Caco-2 (cell line): ENCODE measurements around the gene LDLRAD3. TPM values are rescaled to one million over a fixed set of nuclear protein-coding genes. Genes with fewer than 3 reads are reported as not detected.

Experiments used
- BruUV-seq: library from RNA; stranded (reverse); fragments of 400-500 nt; replicated peaks from 2 replicates; lab custom pipeline; 2021; lab: Mats Ljungman, UMichigan
- CTCF ChIA-PET: fragments of 300-600 bp; sonication (Branson Sonifier 250); formaldehyde crosslinking; loops from one replicate; lab custom pipeline; 2022; ENCODE audit warnings: antibody characterized with exemption; lab: Charles Lee
- POLR2A ChIA-PET: fragments of 300-600 bp; sonication (Branson Sonifier 250); formaldehyde crosslinking; loops from one replicate; lab custom pipeline; 2022; ENCODE audit warnings: antibody characterized with exemption; lab: Charles Lee
- DNase-seq, 2 experiments: peaks; one replicate each; pipeline versions ENCODE4 v3.0.0 to v3.0.0-alpha.2; 2020 to 2022
- H3K27me3 ChIP-seq: replicated peaks from 2 replicates; pipeline ENCODE4 v1.6.0; 2011; ENCODE audit warnings: low read length; ENCODE audit not compliant: control insufficient read depth, insufficient read depth
- H3K36me3 ChIP-seq: 2 replicates; pipeline ENCODE4 v1.5.1; 2011; ENCODE audit warnings: low read length; ENCODE audit not compliant: control insufficient read depth, insufficient read depth
- H3K4me1 ChIP-seq: fragments of 250-450 bp; sonication (Bioruptor Pico); 2 replicates; pipeline ENCODE4 v1.5.1; 2020; ENCODE audit warnings: mild to moderate bottlenecking
- H3K4me3 ChIP-seq: 2 replicates; pipeline ENCODE4 v1.5.1; 2011; ENCODE audit warnings: low read depth, mild to moderate bottlenecking, control low read depth, low read length
- H3K9me3 ChIP-seq: fragments of 250-450 bp; sonication (Bioruptor Pico); 2 replicates; pipeline ENCODE4 v1.5.1; 2020; ENCODE audit warnings: mild to moderate bottlenecking, moderate library complexity
- H3K27ac Mint-ChIP-seq: one replicate; pipeline ENCODE4 v1.8.0; 2022; ENCODE audit warnings: mixed read lengths; ENCODE audit not compliant: unreplicated experiment
- H3K27me3 Mint-ChIP-seq: one replicate; pipeline ENCODE4 v1.8.0; 2022; ENCODE audit warnings: mixed read lengths; ENCODE audit not compliant: insufficient read depth, unreplicated experiment
- H3K36me3 Mint-ChIP-seq: one replicate; pipeline ENCODE4 v1.8.0; 2022; ENCODE audit warnings: mild to moderate bottlenecking, mixed read lengths; ENCODE audit not compliant: insufficient read depth, unreplicated experiment
- H3K4me1 Mint-ChIP-seq: one replicate; pipeline ENCODE4 v1.8.0; 2022; ENCODE audit warnings: low read depth, mixed read lengths; ENCODE audit not compliant: unreplicated experiment
- H3K4me3 Mint-ChIP-seq: one replicate; pipeline ENCODE4 v1.8.0; 2022; ENCODE audit warnings: mild to moderate bottlenecking, moderate library complexity, mixed read lengths; ENCODE audit not compliant: unreplicated experiment
- H3K9me3 Mint-ChIP-seq: one replicate; pipeline ENCODE4 v1.8.0; 2022; ENCODE audit warnings: mixed read lengths; ENCODE audit not compliant: unreplicated experiment
- intact Hi-C: fragments of 100-400 bp; cut with micrococcal nuclease; formaldehyde crosslinking; loops from one replicate; pipeline ENCODE4 v1.10.0; 2022; ENCODE audit not compliant: unreplicated experiment
- total RNA-seq: library from RNA; stranded (reverse); gene quantifications from 2 replicates; pipeline ENCODE4 v1.2.3, GENCODE V29; 2022
- TF ChIP-seq, protein P1 (sequence below), 2 experiments: fragments of 200-600 bp in 1 of 2; IDR thresholded peaks; 1 replicate in 1 of 2; 2 replicates in 1 of 2; pipeline versions ENCODE4 v1.5.1 to v1.8.0; 2011 to 2022; ENCODE audit warnings: antibody characterized with exemption in 1 of 2, control low read depth in 1 of 2, inconsistent platforms in 1 of 2, low read depth in 1 of 2, low read length in 1 of 2, mild to moderate bottlenecking in 1 of 2, moderate library complexity in 1 of 2; ENCODE audit not compliant: insufficient read depth in 1 of 2, severe bottlenecking in 1 of 2, unreplicated experiment in 1 of 2

The LDLRAD3 gene
- total RNA-seq, 1 experiment from 2014 or later, result 9.9 TPM

DNA sequence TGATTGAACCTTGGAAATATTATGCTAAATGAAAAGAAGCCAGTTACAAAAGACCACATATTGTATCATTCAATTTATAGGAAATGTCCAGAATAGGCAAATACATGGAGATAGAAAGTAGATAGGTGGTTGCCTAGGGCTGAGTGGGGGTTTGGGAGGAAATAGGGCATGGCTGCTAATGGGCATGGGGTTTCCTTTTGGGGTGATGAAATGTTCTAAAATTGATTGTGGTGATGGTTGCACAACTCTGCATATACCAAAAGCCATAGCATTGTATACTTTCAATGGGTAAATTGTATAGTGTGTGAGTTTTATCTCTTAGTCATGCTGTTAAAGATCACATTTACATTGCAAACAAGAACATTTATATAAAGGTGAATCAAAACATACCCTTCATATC, 48.7 kb downstream of the LDLRAD3 start:
- no peaks in the 10 kb centered on the region for H3K27me3 Mint-ChIP-seq
- Histone ChIP-seq H3K36me3 (no peaks in the 10 kb centered on the region), H3K4me1 (no peaks in the 10 kb centered on the region), H3K27me3 (no peaks in the 10 kb centered on the region), H3K4me3 (no peak overlapping the region), H3K9me3 (no peaks in the 10 kb centered on the region)
- BruUV-seq, result no TSS peak
- no peaks in the 10 kb centered on the region for H3K9me3 Mint-ChIP-seq
- intact Hi-C loops, result no loop called here
- H3K36me3 Mint-ChIP-seq, result no peaks in the 10 kb centered on the region
- TF ChIP-seq, protein P1, sequence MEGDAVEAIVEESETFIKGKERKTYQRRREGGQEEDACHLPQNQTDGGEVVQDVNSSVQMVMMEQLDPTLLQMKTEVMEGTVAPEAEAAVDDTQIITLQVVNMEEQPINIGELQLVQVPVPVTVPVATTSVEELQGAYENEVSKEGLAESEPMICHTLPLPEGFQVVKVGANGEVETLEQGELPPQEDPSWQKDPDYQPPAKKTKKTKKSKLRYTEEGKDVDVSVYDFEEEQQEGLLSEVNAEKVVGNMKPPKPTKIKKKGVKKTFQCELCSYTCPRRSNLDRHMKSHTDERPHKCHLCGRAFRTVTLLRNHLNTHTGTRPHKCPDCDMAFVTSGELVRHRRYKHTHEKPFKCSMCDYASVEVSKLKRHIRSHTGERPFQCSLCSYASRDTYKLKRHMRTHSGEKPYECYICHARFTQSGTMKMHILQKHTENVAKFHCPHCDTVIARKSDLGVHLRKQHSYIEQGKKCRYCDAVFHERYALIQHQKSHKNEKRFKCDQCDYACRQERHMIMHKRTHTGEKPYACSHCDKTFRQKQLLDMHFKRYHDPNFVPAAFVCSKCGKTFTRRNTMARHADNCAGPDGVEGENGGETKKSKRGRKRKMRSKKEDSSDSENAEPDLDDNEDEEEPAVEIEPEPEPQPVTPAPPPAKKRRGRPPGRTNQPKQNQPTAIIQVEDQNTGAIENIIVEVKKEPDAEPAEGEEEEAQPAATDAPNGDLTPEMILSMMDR (IDR thresholded peaks at IDR 0.05; ENCODE audit: insufficient read depth in 1 of 2, low read depth in 1 of 2, low read length in 1 of 2, severe bottlenecking in 1 of 2, unreplicated experiment in 1 of 2), result no peak
- H3K27ac Mint-ChIP-seq, result no peak overlapping the region
- no peak overlapping the region for H3K4me3 Mint-ChIP-seq
- ChIA-PET POLR2A (no interaction called here), CTCF (interaction anchor here (1.6 kb wide), 1 partner anchor 171 kb away, joined by 4 read pairs; no protein-coding TSS in a partner anchor)
- peaks cover 5% of the 10 kb centered on the region for H3K4me1 Mint-ChIP-seq
- no peak for DNase-seq

- Mint-ChIP-seq H3K4me3 (no peak overlapping the region), H3K9me3 (no peaks in the 10 kb centered on the region), H3K4me1 (peaks cover 5% of the 10 kb centered on the region), H3K27ac (no peak overlapping the region), H3K27me3 (no peaks in the 10 kb centered on the region), H3K36me3 (no peaks in the 10 kb centered on the region)
- no peak for DNase-seq
- H3K4me3 ChIP-seq, result no peak overlapping the region
- TF ChIP-seq, protein P1 (IDR thresholded peaks at IDR 0.05; ENCODE audit: insufficient read depth in 1 of 2, low read depth in 1 of 2, low read length in 1 of 2, severe bottlenecking in 1 of 2, unreplicated experiment in 1 of 2), result no peak
- no peaks in the 10 kb centered on the region for H3K9me3 ChIP-seq
- H3K4me1 ChIP-seq, result no peaks in the 10 kb centered on the region
- no TSS peak for BruUV-seq
- no peaks in the 10 kb centered on the region for H3K27me3 ChIP-seq
- intact Hi-C loops, result no loop called here
- ChIA-PET POLR2A (no interaction called here), CTCF (no interaction called here)
- H3K36me3 ChIP-seq, result no peaks in the 10 kb centered on the region
Measured at GRCh38 chr11:35994421-35994820, 50.6 kb downstream of the LDLRAD3 start.

DNA sequence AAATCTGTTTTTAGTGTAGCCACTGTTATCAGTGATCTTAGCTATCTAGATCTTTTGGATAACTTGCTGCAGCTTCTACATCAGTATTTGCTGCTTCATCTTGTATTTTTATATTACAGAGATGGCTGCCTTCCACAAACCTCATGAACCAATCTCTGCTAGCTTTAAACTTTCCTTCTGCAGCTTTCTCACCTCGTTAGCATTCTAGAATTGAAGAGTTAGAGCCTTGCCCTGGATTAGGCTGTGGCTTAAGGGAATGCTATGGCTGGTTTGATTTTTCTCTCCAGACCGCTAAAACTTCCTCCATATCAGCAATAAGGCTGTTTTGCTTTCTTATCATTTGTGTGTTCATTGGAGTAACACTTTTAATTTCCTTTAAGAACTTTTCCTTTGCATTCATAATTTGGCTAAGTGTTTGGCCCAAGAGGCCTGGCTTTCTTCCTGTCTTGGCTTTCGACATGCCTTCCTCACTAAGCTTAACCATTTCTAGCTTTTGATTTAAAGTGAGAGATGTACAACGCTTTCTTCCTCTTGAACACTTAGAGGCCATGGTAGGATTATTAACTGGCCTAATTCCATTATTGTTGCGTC, 51.9 kb downstream of the LDLRAD3 start:
- no peaks in the 10 kb centered on the region for H3K36me3 Mint-ChIP-seq
- Histone ChIP-seq H3K36me3 (no peaks in the 10 kb centered on the region), H3K4me3 (no peak overlapping the region), H3K4me1 (no peaks in the 10 kb centered on the region), H3K27me3 (no peaks in the 10 kb centered on the region), H3K9me3 (no peaks in the 10 kb centered on the region)
- no peak overlapping the region for H3K4me3 Mint-ChIP-seq
- H3K27ac Mint-ChIP-seq, result no peak overlapping the region
- peaks cover 5% of the 10 kb centered on the region for H3K4me1 Mint-ChIP-seq
- no peak for DNase-seq
- TF ChIP-seq, protein P1 (IDR thresholded peaks at IDR 0.05; ENCODE audit: insufficient read depth in 1 of 2, low read depth in 1 of 2, low read length in 1 of 2, severe bottlenecking in 1 of 2, unreplicated experiment in 1 of 2), result no peak
- intact Hi-C loops, result no loop called here
- no peaks in the 10 kb centered on the region for H3K9me3 Mint-ChIP-seq
- H3K27me3 Mint-ChIP-seq, result no peaks in the 10 kb centered on the region
- POLR2A ChIA-PET, result no interaction called here
- CTCF ChIA-PET, result no interaction called here
- BruUV-seq, result no TSS peak
